K562 (cell line): ENCODE results near the gene CYLD. TPM values are rescaled to one million over a fixed set of nuclear protein-coding genes. Genes with fewer than 3 reads are reported as not detected.

Experiments used
- RBBP5 ChIP-seq: fragments of 200-600 bp; sonication (generic); IDR thresholded peaks from 2 replicates; pipeline ENCODE4 v1.6.1; 2012; ENCODE audit warnings: borderline replicate concordance, mild to moderate bottlenecking, low read length, control low read depth, inconsistent platforms; ENCODE audit not compliant: insufficient read depth, poor library complexity, severe bottlenecking
- RBM25 ChIP-seq: fragments of 200-400 bp; formaldehyde crosslinking; IDR thresholded peaks from 2 replicates; pipeline ENCODE4 v1.6.1; 2018; ENCODE audit warnings: low read length, low read depth, moderate library complexity; ENCODE audit not compliant: severe bottlenecking
- polyA plus RNA-seq, 8 experiments: library from polyadenylated mRNA; depleted of rRNA in 4 of 8; stranded (reverse) in 5 of 8; unstranded in 3 of 8; fragments of >200 nt; fragmentation: Nextera tagmentation in 2 of 8; fragmentation: Illumina TruSeq in 1 of 8; extraction: Ambion mirVana in 2 of 8; extraction: Trizol in 1 of 8; gene quantifications; 2 replicates each; pipeline versions ENCODE4 v1.2.1 to v1.2.3, GENCODE V29; 2011 to 2014; ENCODE audit warnings: inconsistent platforms in 1 of 8, missing spikeins in 1 of 8
- total RNA-seq, 7 experiments: library from RNA; depleted of rRNA in 6 of 7; stranded (reverse); fragments of >200 nt in 6 of 7; fragmentation: Illumina TruSeq in 2 of 7; extraction: Trizol in 2 of 7; gene quantifications; 2 replicates each; pipeline versions ENCODE4 v1.2.1 to v1.2.3, GENCODE V29; 2011 to 2021; ENCODE audit warnings: low replicate concordance in 1 of 7
- TF ChIP-seq, protein P1 (sequence below): fragments of 450-650 bp; IDR thresholded peaks from 2 replicates; pipeline ENCODE4 v1.6.1; 2016; ENCODE audit warnings: mild to moderate bottlenecking, moderate library complexity

The CYLD gene
- total and polyA plus RNA-seq, 9 of the 15 experiments (the other 6 are each of a cell fraction or from before 2014, with no cell fraction given): 3.4 to 7.4 (median 5.3) TPM

DNA sequence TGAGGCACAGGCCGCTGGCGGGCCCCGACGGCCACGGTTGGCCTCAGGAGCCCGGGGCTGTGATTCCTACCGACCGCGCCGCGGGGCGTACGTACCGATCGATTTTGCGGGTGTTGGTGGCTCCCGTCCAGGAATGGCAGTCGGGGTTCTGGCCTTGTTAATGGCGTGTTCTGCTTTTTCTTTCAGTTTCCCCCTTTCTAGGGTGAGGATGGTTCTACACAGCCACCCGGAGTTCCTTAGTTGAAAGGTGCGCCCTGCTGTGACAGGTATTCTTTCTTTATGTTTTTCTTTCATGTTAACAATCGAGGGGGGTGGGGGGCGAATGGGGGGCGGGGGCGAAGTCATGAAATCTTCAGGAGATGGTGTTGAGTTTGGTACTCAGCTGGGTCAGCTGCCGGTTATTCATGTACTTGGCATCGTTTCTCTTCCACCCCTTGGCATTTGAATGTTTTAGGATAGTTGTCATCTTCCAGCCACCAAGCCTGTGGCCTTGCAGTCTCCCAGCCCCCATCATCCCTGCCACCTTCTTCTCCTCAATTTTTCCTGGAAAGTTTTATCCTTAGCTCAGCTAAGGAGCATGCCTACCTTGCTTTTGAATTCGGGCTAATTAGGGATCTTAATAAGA, 802 bp downstream of the CYLD start (continued):
- TF ChIP-seq, protein P1, sequence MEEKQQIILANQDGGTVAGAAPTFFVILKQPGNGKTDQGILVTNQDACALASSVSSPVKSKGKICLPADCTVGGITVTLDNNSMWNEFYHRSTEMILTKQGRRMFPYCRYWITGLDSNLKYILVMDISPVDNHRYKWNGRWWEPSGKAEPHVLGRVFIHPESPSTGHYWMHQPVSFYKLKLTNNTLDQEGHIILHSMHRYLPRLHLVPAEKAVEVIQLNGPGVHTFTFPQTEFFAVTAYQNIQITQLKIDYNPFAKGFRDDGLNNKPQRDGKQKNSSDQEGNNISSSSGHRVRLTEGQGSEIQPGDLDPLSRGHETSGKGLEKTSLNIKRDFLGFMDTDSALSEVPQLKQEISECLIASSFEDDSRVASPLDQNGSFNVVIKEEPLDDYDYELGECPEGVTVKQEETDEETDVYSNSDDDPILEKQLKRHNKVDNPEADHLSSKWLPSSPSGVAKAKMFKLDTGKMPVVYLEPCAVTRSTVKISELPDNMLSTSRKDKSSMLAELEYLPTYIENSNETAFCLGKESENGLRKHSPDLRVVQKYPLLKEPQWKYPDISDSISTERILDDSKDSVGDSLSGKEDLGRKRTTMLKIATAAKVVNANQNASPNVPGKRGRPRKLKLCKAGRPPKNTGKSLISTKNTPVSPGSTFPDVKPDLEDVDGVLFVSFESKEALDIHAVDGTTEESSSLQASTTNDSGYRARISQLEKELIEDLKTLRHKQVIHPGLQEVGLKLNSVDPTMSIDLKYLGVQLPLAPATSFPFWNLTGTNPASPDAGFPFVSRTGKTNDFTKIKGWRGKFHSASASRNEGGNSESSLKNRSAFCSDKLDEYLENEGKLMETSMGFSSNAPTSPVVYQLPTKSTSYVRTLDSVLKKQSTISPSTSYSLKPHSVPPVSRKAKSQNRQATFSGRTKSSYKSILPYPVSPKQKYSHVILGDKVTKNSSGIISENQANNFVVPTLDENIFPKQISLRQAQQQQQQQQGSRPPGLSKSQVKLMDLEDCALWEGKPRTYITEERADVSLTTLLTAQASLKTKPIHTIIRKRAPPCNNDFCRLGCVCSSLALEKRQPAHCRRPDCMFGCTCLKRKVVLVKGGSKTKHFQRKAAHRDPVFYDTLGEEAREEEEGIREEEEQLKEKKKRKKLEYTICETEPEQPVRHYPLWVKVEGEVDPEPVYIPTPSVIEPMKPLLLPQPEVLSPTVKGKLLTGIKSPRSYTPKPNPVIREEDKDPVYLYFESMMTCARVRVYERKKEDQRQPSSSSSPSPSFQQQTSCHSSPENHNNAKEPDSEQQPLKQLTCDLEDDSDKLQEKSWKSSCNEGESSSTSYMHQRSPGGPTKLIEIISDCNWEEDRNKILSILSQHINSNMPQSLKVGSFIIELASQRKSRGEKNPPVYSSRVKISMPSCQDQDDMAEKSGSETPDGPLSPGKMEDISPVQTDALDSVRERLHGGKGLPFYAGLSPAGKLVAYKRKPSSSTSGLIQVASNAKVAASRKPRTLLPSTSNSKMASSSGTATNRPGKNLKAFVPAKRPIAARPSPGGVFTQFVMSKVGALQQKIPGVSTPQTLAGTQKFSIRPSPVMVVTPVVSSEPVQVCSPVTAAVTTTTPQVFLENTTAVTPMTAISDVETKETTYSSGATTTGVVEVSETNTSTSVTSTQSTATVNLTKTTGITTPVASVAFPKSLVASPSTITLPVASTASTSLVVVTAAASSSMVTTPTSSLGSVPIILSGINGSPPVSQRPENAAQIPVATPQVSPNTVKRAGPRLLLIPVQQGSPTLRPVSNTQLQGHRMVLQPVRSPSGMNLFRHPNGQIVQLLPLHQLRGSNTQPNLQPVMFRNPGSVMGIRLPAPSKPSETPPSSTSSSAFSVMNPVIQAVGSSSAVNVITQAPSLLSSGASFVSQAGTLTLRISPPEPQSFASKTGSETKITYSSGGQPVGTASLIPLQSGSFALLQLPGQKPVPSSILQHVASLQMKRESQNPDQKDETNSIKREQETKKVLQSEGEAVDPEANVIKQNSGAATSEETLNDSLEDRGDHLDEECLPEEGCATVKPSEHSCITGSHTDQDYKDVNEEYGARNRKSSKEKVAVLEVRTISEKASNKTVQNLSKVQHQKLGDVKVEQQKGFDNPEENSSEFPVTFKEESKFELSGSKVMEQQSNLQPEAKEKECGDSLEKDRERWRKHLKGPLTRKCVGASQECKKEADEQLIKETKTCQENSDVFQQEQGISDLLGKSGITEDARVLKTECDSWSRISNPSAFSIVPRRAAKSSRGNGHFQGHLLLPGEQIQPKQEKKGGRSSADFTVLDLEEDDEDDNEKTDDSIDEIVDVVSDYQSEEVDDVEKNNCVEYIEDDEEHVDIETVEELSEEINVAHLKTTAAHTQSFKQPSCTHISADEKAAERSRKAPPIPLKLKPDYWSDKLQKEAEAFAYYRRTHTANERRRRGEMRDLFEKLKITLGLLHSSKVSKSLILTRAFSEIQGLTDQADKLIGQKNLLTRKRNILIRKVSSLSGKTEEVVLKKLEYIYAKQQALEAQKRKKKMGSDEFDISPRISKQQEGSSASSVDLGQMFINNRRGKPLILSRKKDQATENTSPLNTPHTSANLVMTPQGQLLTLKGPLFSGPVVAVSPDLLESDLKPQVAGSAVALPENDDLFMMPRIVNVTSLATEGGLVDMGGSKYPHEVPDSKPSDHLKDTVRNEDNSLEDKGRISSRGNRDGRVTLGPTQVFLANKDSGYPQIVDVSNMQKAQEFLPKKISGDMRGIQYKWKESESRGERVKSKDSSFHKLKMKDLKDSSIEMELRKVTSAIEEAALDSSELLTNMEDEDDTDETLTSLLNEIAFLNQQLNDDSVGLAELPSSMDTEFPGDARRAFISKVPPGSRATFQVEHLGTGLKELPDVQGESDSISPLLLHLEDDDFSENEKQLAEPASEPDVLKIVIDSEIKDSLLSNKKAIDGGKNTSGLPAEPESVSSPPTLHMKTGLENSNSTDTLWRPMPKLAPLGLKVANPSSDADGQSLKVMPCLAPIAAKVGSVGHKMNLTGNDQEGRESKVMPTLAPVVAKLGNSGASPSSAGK: no peak
- TF ChIP-seq RBBP5 (peak; percentile 19), RBM25 (peak; percentile 71)
